H54 (cell line): ENCODE measurements around the gene SEZ6.

Source experiments
- DNase-seq: peaks from one replicate; pipeline ENCODE4 v3.0.0; 2011; ENCODE audit warnings: low spot score, mixed read lengths; ENCODE audit not compliant: insufficient read length
- FAIRE-seq: peaks from 3 replicates; lab custom pipeline; 2011; peaks lifted over from hg19 to GRCh38; lab: Jason Lieb, UNC
- POLR2A ChIP-seq: IDR thresholded peaks from 2 replicates; pipeline ENCODE4 v1.6.1; 2011; ENCODE audit warnings: low read depth, mild to moderate bottlenecking, low read length

SEZ6 gene

DNA sequence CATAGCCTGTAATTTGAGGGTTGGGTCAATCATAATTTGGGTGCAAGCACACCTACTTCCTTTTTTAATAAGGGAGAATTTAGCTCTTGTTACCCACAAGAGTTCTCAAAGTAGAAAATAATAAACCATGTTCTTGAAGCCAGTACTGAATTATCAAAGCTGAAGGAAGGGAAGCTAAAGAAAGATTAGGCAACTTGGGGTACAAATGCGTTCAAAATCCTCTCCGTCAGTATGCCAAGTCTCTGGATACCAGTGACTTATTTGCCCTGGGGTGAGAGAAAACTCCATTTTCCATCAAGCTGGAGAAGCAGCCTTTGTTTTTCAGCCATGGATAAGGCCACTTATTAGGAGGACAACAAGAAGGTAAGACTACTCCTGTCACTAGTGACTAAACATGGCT lies 79.5 kb downstream of the SEZ6 start:
- no peak for TF ChIP-seq POLR2A
- FAIRE-seq (no peak), DNase-seq (no peak)

DNA sequence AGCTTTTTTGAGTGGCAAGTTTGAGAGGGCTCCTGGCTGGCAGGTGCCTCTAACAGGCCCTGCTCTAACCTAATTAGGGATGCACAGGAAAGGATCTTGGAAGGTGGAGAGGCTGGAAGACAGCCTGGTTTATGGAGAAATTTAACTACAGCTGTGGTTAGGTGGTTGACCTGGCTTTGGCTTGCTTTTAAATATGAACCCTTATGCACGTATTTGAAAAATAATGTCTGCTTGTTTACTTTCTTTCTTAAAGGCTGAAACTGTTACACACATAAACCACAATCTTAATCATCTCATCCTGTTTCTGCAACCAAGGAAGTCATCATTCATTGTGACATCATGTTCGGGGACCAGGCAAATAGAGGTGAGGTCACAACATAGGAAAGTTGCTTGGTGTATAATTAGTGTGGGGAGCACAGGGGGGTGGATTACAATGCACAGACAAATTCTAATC lies 79.9 kb downstream of the SEZ6 start:
- FAIRE-seq, result peak; percentile 48
- DNase-seq, result peak; percentile 72
- no peak for TF ChIP-seq POLR2A

DNA sequence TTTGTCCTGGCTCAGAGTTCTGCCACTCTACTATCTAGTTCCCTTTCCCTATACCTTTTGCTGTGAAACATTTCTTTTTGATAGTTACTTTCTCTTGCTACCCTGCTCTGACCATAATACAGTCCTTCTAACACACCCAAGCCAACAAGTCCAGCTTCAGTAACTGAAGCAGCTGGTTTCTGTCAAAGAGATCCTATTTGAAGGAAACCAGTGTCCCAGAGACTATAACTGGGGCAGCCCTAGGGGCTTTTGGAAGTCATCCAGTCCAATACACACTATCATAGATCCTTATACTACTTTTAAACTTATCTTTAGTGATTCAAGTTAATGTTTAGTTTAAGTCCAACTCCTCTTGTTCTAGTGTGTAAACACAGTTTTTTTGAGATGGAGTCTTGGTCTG lies 85.6 kb downstream of the SEZ6 start:
- no peak for FAIRE-seq
- TF ChIP-seq POLR2A, result no peak

DNA sequence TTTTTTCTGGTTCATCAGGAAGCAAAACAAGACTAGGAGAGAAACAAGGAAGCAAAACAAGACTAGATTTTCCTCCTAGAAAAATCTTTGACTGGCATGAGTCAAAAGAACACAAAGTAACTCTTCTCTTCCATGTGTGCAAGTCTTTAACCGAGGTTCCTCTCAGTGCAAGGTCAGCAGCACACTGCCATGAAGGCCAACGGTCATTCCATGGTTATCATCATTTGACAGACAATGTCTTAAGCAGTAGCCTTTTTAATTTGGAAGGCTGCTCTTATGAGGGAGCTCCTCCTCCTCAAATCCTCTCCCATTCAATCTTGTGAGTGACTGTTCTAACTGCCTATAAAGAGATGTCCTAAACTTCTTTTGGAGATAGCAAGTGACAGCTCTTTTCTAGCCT lies 87.5 kb downstream of the SEZ6 start:
- TF ChIP-seq POLR2A, result no peak
- no peak for FAIRE-seq
- DNase-seq, result no peak

More for the DNA sequence above, 85.6 kb downstream of the SEZ6 start:
- no peak for DNase-seq

DNA sequence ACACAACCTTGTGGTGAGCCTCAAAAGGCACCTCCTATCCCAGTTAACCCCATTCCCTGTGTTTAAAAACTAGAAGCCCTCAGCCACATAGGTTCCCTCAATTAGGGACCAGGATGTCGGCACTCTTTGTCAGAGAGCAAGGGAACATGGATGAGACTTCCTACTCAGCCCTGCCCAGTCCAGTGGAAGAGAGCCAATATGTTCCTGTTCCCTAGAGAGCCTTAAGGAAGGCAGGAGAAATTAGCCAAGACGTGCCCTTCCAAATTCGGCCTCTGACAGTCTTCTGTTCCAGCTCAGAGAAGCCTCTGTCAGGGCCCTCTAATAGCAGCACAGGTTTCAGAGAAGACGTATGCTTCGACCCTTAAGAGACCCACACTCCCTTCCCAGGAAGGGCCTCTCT lies 88.4 kb downstream of the SEZ6 start:
- no peak for TF ChIP-seq POLR2A
- no peak for DNase-seq
- FAIRE-seq, result no peak

DNA sequence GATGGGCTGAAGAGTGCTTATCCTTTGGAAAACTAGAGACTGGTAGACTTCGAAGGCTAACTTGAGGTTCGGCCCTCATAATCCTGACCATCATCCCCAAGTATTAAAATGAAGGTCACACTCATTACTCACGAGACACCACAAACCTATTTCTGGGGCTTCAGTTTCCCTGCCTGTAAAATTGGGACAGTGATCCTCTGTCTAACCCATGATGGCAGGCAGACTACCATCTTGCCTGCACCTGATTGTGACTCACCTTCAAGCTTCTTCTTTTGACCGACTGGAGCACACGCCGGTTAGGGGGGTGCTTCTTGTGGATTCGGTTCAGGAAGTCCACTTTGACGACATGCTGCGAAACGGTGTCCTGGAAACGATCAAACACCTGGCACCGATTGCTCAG lies 88.8 kb downstream of the SEZ6 start:
- DNase-seq, result no peak
- TF ChIP-seq POLR2A, result no peak
- no peak for FAIRE-seq

DNA sequence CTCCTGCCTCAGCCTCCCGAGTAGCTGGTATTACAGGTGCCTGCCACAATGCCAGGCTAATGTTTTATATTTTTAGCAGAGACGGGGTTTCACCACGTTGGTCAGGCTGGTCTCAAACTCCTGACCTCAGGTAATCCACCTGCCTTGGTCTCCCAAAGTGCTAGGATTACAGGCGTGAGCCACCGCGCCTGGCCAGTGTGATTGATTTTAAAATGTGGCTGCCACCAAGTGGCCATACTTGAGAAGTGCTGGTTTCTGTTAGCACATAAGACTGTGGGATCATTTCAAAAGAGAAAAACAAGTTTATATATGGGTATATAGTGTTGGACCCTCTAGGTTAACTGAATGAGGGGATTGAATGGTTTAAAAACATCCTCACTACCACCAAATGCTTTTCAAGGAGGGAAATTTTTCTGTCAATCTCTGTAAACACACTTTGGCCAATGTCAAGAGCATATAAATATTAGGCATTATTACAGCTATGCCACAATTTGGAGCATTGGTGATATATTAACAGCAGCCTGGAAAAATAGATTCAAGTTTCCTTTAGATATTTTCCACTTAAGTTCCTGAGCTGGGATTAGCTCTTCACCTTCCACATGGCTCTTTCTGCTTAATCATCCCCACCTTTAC lies 89.4 kb downstream of the SEZ6 start:
- no peak for TF ChIP-seq POLR2A
- no peak for DNase-seq
- FAIRE-seq, result no peak

DNA sequence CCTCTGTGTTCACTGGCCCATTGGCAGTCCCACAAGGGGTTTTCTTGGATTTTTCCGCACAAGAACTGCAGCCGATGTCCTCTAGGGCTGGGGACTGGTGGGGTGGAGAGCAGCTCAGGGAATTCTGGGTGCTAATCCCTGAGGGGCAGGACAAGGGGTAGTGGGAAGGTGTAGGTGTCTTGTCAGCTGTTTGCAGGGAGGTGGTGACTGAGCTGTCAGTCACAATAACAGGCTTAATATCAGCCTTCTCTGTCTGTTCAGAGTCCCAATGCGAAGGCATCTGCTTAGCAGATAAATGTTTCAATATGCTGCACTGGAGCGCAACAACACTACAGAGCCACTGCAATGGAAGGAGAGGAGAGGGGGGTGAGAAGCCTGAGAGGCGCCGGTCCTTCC lies 92.9 kb downstream of the SEZ6 start:
- FAIRE-seq (no peak), DNase-seq (no peak)
- TF ChIP-seq POLR2A, result no peak

DNA sequence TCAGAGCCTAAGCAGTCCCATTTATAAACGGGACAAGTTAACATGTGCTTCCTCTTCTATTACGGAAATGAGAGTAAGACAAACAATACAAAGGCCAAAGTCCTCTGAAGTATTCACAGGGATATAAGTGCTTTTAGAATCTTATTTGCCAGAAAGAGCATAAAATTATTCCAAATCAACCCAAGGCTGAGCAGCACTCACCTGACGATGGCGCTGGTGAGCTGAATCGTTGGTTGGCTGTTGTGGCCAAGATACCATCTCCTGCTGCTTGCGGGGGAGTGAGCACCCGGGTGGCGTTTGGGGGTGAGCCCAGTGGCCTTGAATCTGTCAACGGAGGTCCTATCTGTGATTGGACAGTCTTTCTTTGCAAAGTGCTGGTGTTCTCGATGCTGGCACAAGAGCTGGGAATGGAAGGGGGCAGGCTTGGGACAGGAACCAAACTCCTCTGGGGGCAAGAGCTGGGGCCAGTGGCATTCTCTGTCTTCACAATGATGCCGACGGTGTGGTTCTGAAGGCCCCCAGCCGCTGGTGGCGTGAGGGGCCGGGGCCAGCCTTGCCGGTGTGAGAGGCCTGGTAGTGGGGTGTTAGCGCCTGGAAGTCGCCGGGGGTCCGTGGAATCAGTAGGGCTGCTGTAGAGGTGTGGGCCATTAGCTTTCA lies 93.4 kb downstream of the SEZ6 start:
- FAIRE-seq (no peak), DNase-seq (no peak)
- no peak for TF ChIP-seq POLR2A

DNA sequence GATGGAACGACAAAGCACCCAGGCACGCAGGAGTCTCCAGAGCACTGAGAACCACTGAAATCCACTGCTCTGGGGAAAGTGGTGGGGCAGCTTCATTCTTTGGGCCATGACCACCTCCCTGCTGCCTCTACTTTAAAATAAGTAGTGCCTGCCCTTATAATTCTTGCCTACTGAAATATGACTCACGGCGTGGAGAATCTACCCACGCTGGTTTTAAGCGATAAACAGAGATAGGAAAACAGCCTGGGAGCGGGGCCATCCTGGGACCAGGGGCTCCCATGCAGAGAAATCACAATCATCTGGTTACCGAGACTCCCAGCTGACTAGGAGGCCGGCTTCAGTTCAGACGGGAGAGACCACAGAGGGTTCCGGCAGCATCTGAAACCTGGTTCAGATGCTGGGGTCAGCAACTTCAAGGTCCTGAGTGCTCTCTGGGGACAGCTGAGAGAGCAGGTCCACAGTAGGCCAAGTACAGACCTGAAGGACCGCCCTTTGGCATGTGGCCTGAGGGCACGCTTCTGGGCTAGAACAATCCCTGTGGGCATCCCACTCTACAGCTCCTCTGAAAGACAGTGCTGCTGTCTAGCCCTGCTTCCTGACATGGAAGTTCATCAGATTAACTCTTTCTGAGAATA lies 94.3 kb downstream of the SEZ6 start:
- DNase-seq (no peak), FAIRE-seq (no peak)
- TF ChIP-seq POLR2A, result no peak

DNA sequence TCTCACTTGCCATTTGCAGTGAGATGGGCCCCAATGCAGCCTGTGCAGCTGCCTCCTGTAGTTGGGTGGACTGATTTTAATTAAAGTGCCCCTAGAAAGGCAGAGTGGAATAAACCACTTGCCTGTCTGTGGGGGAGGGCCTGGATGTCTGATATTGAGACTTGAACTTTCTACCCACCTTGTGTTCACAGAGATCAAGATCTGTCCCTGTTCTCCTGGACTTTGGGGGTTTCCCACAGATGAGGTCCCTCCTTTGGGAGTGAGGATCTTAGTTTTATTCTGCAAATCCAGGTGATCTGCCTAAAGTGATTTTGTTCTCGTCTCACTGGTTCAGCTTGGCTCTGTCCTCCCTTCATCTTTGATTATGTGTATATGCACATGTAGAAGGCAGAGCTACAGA lies 95.3 kb downstream of the SEZ6 start:
- no peak for TF ChIP-seq POLR2A
- FAIRE-seq (no peak), DNase-seq (no peak)

DNA sequence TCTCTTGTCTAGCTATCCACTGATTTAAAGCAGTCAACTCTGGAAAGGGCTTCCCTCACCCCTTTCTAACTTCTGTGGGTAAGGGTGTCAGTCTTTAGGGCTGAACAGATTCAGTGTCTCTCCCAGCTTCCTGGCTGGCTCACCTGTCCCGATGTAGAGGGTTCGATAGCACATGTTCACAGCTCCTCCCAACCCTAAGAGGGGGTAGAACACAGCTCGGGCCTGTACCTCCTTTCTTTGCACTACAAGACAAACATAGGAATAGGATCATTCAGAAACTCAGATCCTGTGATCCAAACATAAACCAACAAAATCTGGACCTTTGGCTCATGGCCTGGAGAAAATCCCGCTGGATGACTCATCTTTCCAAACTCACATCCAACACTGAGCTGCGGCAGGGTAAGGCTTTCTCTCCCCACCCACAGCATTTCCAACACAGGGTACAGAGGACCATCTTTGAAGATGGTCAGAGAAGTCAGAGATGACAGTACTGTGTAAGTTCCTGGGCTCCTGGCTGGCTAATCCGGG lies 97.1 kb downstream of the SEZ6 start:
- TF ChIP-seq POLR2A, result no peak
- no peak for DNase-seq
- FAIRE-seq, result no peak

DNA sequence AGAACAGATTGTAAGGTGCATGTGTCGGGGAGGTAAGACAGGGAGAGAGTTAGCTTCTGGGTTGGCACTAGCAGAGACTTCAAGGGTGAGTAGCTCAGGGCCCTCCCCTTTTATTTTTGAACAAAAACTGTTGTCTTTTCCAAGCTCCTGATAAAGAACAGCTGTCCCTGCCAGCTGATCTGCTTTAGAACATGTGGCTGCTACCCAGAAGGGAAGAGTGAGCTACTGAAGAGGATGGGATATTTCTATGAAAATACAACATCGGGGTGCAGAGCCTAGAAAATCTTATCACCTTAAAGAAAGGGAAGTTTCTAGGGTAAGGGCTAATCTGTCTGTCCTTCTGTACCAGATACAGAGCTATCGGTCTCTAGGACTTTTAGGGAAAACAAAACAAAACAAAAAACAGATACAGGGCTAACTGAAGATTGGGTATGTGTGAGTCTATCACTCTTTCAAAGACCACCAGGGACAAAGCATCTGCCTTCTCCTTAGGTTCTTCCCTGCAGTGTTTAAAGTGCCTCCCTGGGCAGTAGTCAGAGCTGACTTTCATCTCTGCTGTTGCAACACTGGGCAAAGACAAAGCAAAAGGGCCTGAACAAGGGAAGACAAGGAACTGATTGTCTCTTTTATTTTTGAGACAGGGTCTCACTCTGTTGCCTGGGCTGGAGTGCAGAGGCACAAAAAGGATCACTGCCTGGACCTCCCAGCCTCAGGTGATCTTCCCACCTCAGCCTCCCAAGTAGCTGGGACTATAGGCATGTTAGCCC lies 97.9 kb downstream of the SEZ6 start:
- no peak for FAIRE-seq
- TF ChIP-seq POLR2A, result no peak
- DNase-seq, result no peak
